H9 (cell line): ENCODE results near the gene PIK3CG. TPM values are rescaled to one million over a fixed set of nuclear protein-coding genes. Genes with fewer than 3 reads are reported as not detected.

Experiments used
- DNase-seq: peaks from one replicate; pipeline ENCODE4 v3.0.0-alpha.2; 2017
- H2AFZ ChIP-seq: one replicate; pipeline ENCODE4 v1.6.1; 2013; ENCODE audit warnings: mild to moderate bottlenecking, low read length, control low read depth, moderate library complexity
- H2AK5ac ChIP-seq: 2 replicates; pipeline ENCODE4 v1.6.1; 2013; ENCODE audit warnings: low read length, control low read depth, mixed read lengths; ENCODE audit not compliant: insufficient read length
- H2BK120ac ChIP-seq: one replicate; pipeline ENCODE4 v1.6.1; 2013; ENCODE audit warnings: low read depth, mild to moderate bottlenecking, low read length, control low read depth, inconsistent platforms; ENCODE audit not compliant: poor library complexity, severe bottlenecking
- H2BK12ac ChIP-seq: 2 replicates; pipeline ENCODE4 v1.6.1; 2013; ENCODE audit warnings: low read length, control low read depth, mixed read lengths, low read depth; ENCODE audit not compliant: insufficient read length
- H2BK15ac ChIP-seq: 2 replicates; pipeline ENCODE4 v1.6.1; 2013; ENCODE audit warnings: low read depth, low read length, control low read depth
- H2BK20ac ChIP-seq: one replicate; pipeline ENCODE4 v1.6.1; 2013; ENCODE audit warnings: low read depth, mild to moderate bottlenecking, low read length, control low read depth, inconsistent platforms; ENCODE audit not compliant: poor library complexity, severe bottlenecking
- H2BK5ac ChIP-seq: 2 replicates; pipeline ENCODE4 v1.6.1; 2013; ENCODE audit warnings: low read length, control low read depth, mixed read lengths; ENCODE audit not compliant: insufficient read length
- H3K14ac ChIP-seq: 2 replicates; pipeline ENCODE4 v1.6.1; 2013; ENCODE audit warnings: low read length, control low read depth; ENCODE audit not compliant: insufficient read depth
- H3K18ac ChIP-seq: 2 replicates; pipeline ENCODE4 v1.6.1; 2013; ENCODE audit warnings: low read depth, mild to moderate bottlenecking, mixed read lengths, low read length, control low read depth; ENCODE audit not compliant: insufficient read length
- H3K23ac ChIP-seq: 2 replicates; pipeline ENCODE4 v1.6.1; 2013; ENCODE audit warnings: low read length, control low read depth, mixed read lengths, low read depth; ENCODE audit not compliant: insufficient read length
- H3K23me2 ChIP-seq: 2 replicates; pipeline ENCODE4 v1.6.1; 2013; ENCODE audit warnings: low read depth, mild to moderate bottlenecking, mixed read lengths, low read length, control low read depth; ENCODE audit not compliant: insufficient read length, poor library complexity, severe bottlenecking
- H3K27ac ChIP-seq: 2 replicates; pipeline ENCODE4 v1.5.1; 2013; ENCODE audit warnings: low read length, control low read depth, mixed read lengths, low read depth; ENCODE audit not compliant: insufficient read length
- H3K27me3 ChIP-seq: 2 replicates; pipeline ENCODE4 v1.6.1; 2013; ENCODE audit warnings: low read length, control low read depth, inconsistent platforms; ENCODE audit not compliant: insufficient read depth
- H3K4ac ChIP-seq: 2 replicates; pipeline ENCODE4 v1.6.1; 2013; ENCODE audit warnings: low read depth, mild to moderate bottlenecking, control low read depth, inconsistent platforms, low read length, moderate library complexity
- H3K4me1 ChIP-seq: 2 replicates; pipeline ENCODE4 v1.6.1; 2013; ENCODE audit warnings: low read length, control low read depth, inconsistent platforms; ENCODE audit not compliant: insufficient read depth
- H3K4me2 ChIP-seq: 2 replicates; pipeline ENCODE4 v1.6.1; 2013; ENCODE audit warnings: low read length, control low read depth, mixed read lengths; ENCODE audit not compliant: insufficient read length, insufficient read depth
- H3K56ac ChIP-seq: 2 replicates; pipeline ENCODE4 v1.6.1; 2013; ENCODE audit warnings: low read depth, mild to moderate bottlenecking, mixed read lengths, low read length, control low read depth; ENCODE audit not compliant: insufficient read length
- H3K79me1 ChIP-seq: 2 replicates; pipeline ENCODE4 v1.6.1; 2013; ENCODE audit warnings: low read depth, mild to moderate bottlenecking, moderate library complexity, low read length, control low read depth, inconsistent platforms; ENCODE audit not compliant: insufficient read depth, poor library complexity, severe bottlenecking
- H3K79me2 ChIP-seq: 2 replicates; pipeline ENCODE4 v1.6.1; 2013; ENCODE audit warnings: low read length, control low read depth, inconsistent platforms; ENCODE audit not compliant: insufficient read depth
- H3K9ac ChIP-seq: 2 replicates; pipeline ENCODE4 v1.6.1; 2013; ENCODE audit warnings: low read length, control low read depth, mixed read lengths; ENCODE audit not compliant: insufficient read length; ENCODE audit errors: extremely low read depth
- H3K9me3 ChIP-seq: one replicate; pipeline ENCODE4 v1.6.1; 2013; ENCODE audit warnings: low read depth, low read length, inconsistent platforms; ENCODE audit not compliant: control insufficient read depth
- H3T11ph ChIP-seq: one replicate; pipeline ENCODE4 v1.6.1; 2013; ENCODE audit warnings: mild to moderate bottlenecking, low read length, control low read depth, inconsistent platforms
- H4K20me1 ChIP-seq: one replicate; pipeline ENCODE4 v1.6.1; 2013; ENCODE audit not compliant: control insufficient read depth, insufficient read length, insufficient read depth
- H4K5ac ChIP-seq: 2 replicates; pipeline ENCODE4 v1.6.1; 2013; ENCODE audit warnings: low read depth, mild to moderate bottlenecking, mixed read lengths, low read length, control low read depth; ENCODE audit not compliant: insufficient read length
- H4K8ac ChIP-seq: replicated peaks from 2 replicates; pipeline ENCODE4 v1.6.1; 2013; ENCODE audit warnings: low read length, control low read depth, mixed read lengths, low read depth; ENCODE audit not compliant: insufficient read length
- H4K91ac ChIP-seq: 2 replicates; pipeline ENCODE4 v1.6.1; 2013; ENCODE audit warnings: low read depth, mild to moderate bottlenecking, moderate library complexity, mixed read lengths, low read length, control low read depth; ENCODE audit not compliant: insufficient read length
- H3K27ac Mint-ChIP-seq, 3 experiments: 2 replicates in 2 of 3; 3 replicates in 1 of 3; pipeline ENCODE4 v1.8.0; 2020 to 2021; ENCODE audit warnings: mixed read lengths in 3 of 3, mild to moderate bottlenecking in 1 of 3, moderate library complexity in 1 of 3
- H3K27me3 Mint-ChIP-seq: 2 replicates; pipeline ENCODE4 v1.8.0; 2021; ENCODE audit warnings: low read depth, mild to moderate bottlenecking, moderate library complexity, mixed read lengths
- H3K36me3 Mint-ChIP-seq, 3 experiments: 2 replicates in 2 of 3; 3 replicates in 1 of 3; pipeline ENCODE4 v1.8.0; 2020 to 2021; ENCODE audit warnings: low read depth in 3 of 3, mixed read lengths in 3 of 3; ENCODE audit not compliant: insufficient read depth in 1 of 3
- H3K4me1 Mint-ChIP-seq, 2 experiments: 2 replicates each; pipeline ENCODE4 v1.8.0; 2020; ENCODE audit warnings: mixed read lengths in 2 of 2
- H3K4me3 Mint-ChIP-seq, 2 experiments: 2 replicates in 1 of 2; 3 replicates in 1 of 2; pipeline ENCODE4 v1.8.0; 2020 to 2021; ENCODE audit warnings: mild to moderate bottlenecking in 2 of 2, mixed read lengths in 2 of 2, moderate library complexity in 1 of 2
- H3K9me3 Mint-ChIP-seq, 2 experiments: 2 replicates in 1 of 2; 3 replicates in 1 of 2; pipeline ENCODE4 v1.8.0; 2020; ENCODE audit warnings: mild to moderate bottlenecking in 2 of 2, mixed read lengths in 2 of 2, moderate library complexity in 1 of 2
- WGBS: extraction: QIAGEN DNeasy Blood & Tissue Kit; methylation state at CpG from one replicate; pipeline ENCODE4 v1.1.7; 2013; ENCODE audit warnings: missing lambda C conversion rate, low lambda C conversion rate, mixed read lengths; ENCODE audit not compliant: insufficient read length; ENCODE audit errors: extremely low coverage; 5-methylcytosine and 5-hydroxymethylcytosine counted together
- total RNA-seq: library from RNA; stranded (reverse); gene quantifications from 2 replicates; pipeline ENCODE4 v1.2.1, GENCODE V29; 2021
- TF ChIP-seq, protein P1 (sequence below): fragments of 200-600 bp; sonication (generic); conservative IDR thresholded peaks from 3 replicates; pipeline ENCODE4 v1.8.0; 2021; ENCODE audit warnings: antibody characterized with exemption, mild to moderate bottlenecking

PIK3CG gene
- total RNA-seq, 1 experiment from 2014 or later: not detected

- Histone ChIP-seq H3K4me2 (no peak overlapping the region), H3T11ph (no peak overlapping the region), H2AFZ (no peak overlapping the region), H3K4ac (no peak overlapping the region), H3K27ac (no peak overlapping the region), H3K4me1 (peaks cover 3% of the 10 kb centered on the region; the same call in 1 of the 2 replicates), H4K5ac (no peak overlapping the region), H2BK120ac (no peak overlapping the region), H3K79me1 (no peaks in the 10 kb centered on the region), H4K8ac (no peak overlapping the region), H2BK12ac (no peak overlapping the region), H4K91ac (no peak overlapping the region), H3K9ac (no peak overlapping the region), H3K18ac (no peak overlapping the region), H3K27me3 (peaks cover 7% of the 10 kb centered on the region; the same call in 1 of the 2 replicates), H3K56ac (no peak overlapping the region), H2BK15ac (no peak overlapping the region), H3K79me2 (no peaks in the 10 kb centered on the region), H3K9me3 (no peaks in the 10 kb centered on the region), H2BK20ac (no peak overlapping the region), H3K23ac (no peak overlapping the region), H2BK5ac (no peak overlapping the region), H4K20me1 (no peaks in the 10 kb centered on the region), H2AK5ac (no peak overlapping the region), H3K23me2 (no peaks in the 10 kb centered on the region), H3K14ac (no peak overlapping the region)
- no peak overlapping the region for H3K27ac Mint-ChIP-seq
- H3K9me3 Mint-ChIP-seq: peaks cover 3 to 4% of the 10 kb centered on the region in 2 experiments; a peak in 2 of 5 replicates
- TF ChIP-seq, protein P1, sequence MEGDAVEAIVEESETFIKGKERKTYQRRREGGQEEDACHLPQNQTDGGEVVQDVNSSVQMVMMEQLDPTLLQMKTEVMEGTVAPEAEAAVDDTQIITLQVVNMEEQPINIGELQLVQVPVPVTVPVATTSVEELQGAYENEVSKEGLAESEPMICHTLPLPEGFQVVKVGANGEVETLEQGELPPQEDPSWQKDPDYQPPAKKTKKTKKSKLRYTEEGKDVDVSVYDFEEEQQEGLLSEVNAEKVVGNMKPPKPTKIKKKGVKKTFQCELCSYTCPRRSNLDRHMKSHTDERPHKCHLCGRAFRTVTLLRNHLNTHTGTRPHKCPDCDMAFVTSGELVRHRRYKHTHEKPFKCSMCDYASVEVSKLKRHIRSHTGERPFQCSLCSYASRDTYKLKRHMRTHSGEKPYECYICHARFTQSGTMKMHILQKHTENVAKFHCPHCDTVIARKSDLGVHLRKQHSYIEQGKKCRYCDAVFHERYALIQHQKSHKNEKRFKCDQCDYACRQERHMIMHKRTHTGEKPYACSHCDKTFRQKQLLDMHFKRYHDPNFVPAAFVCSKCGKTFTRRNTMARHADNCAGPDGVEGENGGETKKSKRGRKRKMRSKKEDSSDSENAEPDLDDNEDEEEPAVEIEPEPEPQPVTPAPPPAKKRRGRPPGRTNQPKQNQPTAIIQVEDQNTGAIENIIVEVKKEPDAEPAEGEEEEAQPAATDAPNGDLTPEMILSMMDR: no peak
- WGBS: no CpG with 5 or more reads among the region's 4 CpGs
- no peaks in the 10 kb centered on the region; a peak in 2 of 7 replicates for H3K36me3 Mint-ChIP-seq
- H3K27me3 Mint-ChIP-seq: peaks cover 20% of the 10 kb centered on the region
- H3K4me1 Mint-ChIP-seq: peaks cover 40 to 42% of the 10 kb centered on the region in 2 experiments
- no peak for DNase-seq
- no peak overlapping the region for H3K4me3 Mint-ChIP-seq
Observed at GRCh38 chr7:106901828-106902441, 36.9 kb downstream of the PIK3CG start.
